ENCODE results near the gene EMC7.

GRCh38 chr15:34107315-34107714, 5.7 kb upstream of the EMC7 start:
- no peak for TF ChIP-seq CTCF (conservative IDR thresholded peaks at IDR 0.05; ENCODE audit: low read depth, low read length)
- TF ChIP-seq EZH2phosphoT487 (IDR thresholded peaks at IDR 0.05; ENCODE audit: borderline replicate concordance, low read length): no peak
- no peak for TF ChIP-seq EZH2 (IDR thresholded peaks at IDR 0.05; ENCODE audit: low read length, unreplicated experiment)

Data from PC-3 (cell line).